NAMALWA (cell line): Measurements from ENCODE around the gene HSPA8.
"Not testable (repeated sequence)": the region's sequence is repeated elsewhere in the genome, so short reads cannot be mapped to it uniquely, and the experiment has no call there.

Experiments used
- DNase-seq: peaks from one replicate; pipeline ENCODE4 v3.0.0-alpha.2; 2015; ENCODE audit warnings: low spot score

HSPA8 gene

DNA sequence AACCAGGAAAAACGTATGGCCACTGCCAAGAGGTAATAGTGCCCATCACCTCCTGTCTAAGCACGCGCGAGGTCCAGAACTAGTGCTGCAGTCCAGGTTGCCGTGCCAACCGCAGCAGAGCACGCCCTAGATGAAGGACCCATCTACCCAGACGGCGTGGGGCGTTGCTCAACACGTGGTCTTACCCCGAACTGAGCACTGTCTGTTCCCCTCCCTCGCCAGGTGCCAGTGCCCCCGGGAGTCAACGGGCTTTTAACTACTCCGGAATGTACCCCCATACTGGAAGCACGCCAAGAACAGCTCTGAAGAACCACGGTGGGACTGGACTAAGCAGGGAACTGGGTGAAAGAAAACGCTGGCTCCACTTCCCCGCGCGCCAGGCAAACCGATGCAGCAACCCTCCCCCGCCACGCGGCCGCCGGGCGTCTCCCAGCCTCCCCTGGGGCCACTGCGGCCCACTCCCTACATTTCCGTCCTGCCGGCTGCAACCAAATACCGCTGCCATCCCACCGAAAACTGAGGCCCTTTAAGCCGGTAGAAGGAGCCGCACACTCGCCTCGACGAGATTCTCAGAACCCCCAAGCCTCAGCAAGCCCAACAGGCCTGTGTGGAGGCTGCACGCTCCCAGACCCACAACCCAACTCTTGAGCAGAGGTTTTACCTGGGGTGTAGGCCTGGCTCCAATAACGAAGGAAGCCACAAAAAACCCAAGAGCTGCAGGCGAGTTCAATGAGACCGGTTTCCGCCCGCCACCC is at the start of gene HSPA8:
Gene HSPA8, minus strand, starts transcription at position 734 of the 755 bp plus-strand sequence. CDS start 812 bp downstream, outside the sequence.
- peak; percentile 82 for DNase-seq

DNA sequence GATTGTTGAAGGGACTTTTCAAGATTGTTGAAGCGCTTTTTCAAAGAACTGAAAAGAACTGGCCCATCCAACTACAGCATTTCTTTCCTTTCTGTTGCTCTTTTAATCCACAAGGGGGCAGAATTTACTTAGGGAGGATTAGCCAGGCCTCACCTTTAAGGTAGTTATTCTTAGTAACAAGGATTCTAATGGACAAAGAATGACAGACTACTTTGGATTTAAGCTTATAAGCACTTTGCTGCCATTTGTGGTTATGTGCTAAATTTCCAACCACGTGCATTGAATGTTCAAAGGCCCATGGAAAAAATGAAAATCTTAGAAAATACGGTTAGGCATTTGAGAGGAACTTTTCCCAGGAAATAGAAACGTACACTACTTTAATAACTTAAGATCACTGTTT is 49.5 kb upstream of the HSPA8 start:
- DNase-seq = peak; percentile 50

GRCh38 chr11:123110397-123110796 is 48.5 kb upstream of the HSPA8 start:
- no peak for DNase-seq

- DNase-seq = no peak
Measured at GRCh38 chr11:123107945-123108495, 46.1 kb upstream of the HSPA8 start.

DNA sequence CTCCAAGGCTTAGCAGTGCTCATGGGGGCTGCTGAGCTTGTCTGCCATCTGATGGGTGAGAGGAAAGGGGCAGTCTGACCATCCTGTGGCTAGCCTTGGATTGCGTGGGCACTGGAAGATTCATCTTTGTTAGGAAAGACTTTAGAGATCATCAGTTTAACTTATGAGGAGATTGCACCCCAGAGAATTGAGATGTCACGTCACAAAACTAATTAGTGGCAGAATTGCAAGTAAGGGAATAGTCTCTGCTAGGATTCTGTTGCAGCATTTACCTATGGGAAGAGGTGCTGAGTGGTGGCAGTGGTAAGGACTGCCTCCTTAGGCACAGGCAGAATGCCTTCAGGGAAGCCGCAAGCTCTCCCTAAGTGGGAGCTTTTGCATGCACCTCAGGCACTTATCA is 42.8 kb upstream of the HSPA8 start:
- no peak for DNase-seq

GRCh38 chr11:123103326-123103980 is 41.5 kb upstream of the HSPA8 start:
- peak; percentile 65 for DNase-seq

DNA sequence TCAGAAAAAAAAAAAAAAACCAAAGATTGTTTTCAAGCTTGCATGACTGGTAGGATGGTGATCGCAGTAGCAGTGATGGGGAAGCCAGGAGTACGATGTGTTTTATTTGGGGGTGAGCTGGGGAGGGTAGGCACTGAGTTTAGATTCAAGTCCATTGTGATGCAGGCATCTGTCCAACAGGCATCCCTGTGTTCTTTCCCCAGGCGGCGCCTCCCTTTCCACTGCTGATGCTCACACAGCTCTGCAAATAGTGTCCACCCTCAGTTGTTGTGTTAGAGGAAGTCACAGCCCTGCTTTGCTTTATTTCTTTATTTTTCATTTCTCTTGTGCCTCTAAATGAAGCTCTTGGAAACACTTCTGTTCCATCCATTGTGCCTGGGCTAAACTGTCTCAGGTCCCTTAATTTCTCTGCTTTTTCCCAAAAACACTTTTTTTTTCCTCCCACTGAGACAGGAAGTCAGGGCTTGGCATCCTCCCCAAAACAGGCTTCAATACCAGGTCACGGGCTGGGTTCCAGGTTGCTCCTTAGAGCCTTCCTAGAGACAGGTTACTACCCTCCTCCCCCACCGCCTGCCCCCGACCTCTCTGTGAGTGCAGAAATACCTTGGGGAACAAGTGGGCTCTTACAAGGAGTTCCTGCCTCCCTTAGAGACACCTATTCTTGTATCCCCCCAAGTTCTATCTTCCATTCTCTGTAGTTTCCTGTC is 38.6 kb upstream of the HSPA8 start:
- no peak for DNase-seq

DNA sequence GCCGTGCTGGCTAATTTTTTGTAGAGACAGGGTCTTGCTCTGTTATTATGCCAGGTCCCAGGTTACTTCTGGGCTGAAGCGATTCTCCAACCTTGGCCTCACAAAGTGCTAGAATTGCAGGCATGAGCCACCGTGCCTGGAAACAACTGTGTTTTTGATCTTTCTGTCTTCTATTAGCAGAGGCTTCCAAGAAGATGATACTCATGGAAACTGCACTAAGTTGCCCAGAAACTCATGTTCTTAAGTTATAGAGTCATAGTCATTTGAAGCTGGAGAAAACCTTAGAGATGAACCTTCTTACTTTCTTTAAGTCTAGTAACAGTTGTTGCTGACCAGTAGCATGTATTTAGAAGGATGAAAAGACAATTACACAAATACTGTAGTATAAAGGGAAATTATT is 37.1 kb upstream of the HSPA8 start:
- DNase-seq = no peak

DNA sequence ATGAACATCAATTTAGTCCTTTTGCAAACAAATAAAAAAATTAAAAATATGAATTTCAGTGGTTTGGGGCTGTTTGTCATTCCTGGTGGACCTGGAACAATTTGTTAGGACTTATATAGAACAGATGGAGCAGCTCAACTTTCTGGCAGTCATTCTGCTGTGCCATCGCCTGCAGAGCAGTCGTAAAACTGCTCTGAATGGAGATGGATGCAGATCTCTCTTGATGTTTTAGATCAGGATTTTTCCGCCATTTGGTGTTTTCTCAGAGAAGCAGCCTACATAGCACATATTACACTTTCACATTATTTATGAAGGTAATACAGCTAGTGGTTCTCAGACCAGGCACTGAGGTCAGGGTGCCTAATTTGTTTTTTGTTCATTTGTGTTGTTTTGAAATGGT is 31.8 kb upstream of the HSPA8 start:
- no peak for DNase-seq

DNA sequence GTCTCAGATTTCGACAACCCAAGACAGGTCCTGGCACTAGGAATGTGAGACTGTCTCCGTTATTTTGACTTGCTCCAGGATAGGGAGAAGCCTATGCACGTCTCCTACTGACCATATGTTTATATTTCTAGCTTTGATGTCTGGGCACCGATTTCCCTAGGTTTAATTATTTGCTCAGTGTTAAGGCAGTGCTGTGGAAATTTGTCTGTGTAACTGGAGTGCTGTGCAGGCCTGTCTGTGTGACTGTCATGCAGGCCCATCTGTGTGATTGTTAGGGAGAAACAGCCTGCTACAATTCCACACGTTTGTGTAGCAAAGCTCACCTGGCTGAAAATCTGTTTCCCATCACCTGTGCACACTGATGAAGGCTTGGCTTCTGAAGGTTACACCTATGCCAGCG is 29.6 kb upstream of the HSPA8 start:
- DNase-seq = no peak

DNA sequence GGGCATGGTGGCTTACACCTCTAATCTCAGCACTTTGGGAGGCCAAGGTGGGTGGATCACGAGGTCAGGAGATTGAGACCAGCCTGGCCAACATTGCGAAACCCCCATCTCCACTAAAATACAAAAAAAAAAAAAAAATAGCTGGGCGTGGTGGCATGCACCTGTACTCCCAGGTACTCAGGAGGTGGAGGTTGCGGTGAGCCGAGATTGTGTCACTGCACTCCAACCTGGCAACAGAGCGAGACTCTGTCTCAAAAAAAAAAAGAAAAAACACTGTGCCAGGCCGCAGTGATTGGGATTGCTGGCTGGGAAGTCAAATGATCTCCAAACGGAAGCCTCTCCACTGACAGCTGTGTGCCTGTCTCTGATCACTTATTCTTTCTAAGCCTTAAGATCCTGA is 28.2 kb upstream of the HSPA8 start:
- DNase-seq = not testable (repeated sequence)

DNA sequence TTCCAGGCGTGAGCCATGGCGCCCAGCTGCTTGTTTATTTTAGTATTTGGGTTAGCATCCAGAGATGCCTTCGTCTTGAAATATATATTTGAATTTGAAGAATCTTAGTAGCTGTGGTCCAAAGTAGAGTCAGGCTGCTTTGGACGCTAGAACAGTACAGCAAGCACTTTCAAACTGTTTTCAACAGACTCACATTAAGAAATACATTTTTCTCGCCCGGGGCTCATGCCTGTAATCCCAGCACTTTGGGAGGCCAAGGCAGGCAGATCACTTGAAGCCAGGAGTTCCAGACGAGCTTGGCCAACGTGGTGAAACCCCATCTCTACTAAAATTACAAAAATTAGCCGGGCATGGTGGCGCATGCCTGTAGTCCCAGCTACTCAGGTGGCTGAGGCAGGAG is 27.0 kb upstream of the HSPA8 start:
- not testable (repeated sequence) for DNase-seq

- not testable (repeated sequence) for DNase-seq
Measured at GRCh38 chr11:123087657-123088056, 25.7 kb upstream of the HSPA8 start.

- no peak for DNase-seq
Measured at GRCh38 chr11:123086305-123086704, 24.4 kb upstream of the HSPA8 start.

- DNase-seq = no peak
Measured at GRCh38 chr11:123085497-123085896, 23.6 kb upstream of the HSPA8 start.

DNA sequence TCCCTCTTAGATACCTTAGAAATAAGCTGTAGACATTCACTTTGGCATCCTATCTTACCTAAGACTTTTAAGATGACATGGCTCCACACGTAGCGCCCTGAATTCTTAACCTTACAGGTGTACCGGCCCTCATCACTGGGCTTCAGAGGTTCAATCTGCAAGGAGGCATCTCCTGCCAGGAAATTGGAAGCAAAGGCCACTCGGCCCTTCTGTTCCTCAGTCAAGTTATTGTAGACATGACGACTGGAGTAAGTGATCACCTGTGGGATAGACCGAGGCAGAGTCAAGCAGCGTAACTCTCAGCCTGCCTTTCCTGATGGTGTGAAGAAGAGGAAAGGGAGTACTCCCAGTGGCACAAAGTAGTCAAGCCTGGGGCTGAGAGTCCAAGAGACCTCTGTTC is 22.5 kb upstream of the HSPA8 start:
- no peak for DNase-seq

DNA sequence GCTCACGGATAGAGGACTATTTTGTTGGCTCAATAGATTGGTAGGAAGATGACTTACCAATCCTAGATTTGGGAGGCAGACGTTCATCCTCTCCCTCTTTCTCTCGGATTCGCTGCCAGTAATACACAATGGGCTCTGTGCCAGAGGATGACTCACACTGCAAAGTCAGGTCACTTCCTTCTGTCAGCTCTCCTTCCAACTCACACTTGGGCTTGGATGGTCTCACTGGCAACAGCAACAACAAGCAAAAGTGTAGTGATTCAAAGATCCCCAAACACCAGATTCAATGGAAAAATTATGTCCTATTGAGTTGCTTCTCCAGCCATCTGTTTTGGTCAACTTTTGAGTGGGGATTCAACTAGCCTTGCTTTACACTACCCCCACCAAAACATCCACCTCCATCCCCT is 21.7 kb upstream of the HSPA8 start:
- DNase-seq = no peak

- no peak for DNase-seq
Measured at GRCh38 chr11:123082977-123083376, 21.0 kb upstream of the HSPA8 start.

DNA sequence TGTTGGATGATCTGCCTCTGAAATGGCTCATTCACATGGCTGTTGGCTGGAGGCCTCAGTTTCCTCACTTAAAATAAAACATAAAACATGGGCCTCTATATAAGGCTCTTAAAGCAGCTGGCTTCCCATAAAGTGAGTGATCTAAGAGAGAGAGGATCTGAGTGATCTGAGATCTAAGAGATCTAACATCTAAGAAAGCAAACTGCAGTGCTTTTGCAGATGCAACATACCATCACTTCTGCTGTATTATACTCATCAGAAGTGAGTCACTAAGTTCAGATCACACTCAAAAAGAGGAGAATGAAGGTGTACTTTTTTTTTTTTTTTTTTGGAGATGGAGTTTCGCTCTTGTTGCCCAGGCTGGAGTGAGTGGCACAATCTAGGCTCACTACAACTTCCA is 18.1 kb upstream of the HSPA8 start:
- DNase-seq = no peak

DNA sequence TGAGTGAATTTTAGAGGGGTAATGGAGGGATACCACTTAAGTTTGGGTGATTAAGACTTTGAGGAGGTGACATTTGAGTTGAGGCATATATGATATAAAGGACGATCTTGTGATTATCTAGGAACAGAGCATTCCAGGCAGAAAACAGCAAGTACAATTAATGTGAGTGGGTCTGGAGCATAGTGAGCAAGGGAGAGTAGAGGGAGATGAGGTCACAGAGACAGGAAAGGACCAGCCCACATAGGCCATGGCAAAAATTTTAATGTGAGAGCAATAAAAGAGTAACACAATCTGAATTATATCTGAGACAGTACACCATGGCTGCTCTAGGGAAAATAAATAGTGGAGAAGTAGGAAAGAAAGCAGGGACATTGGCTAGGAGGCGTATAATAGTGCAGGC is 14.5 kb upstream of the HSPA8 start:
- no peak for DNase-seq

- DNase-seq = no peak
Measured at GRCh38 chr11:123073343-123074057, 11.6 kb upstream of the HSPA8 start.

GRCh38 chr11:123072762-123073161 is 10.8 kb upstream of the HSPA8 start:
- no peak for DNase-seq
